SJSA1 (cell line): ENCODE data around the gene OCSTAMP. TPM values are rescaled to one million over a fixed set of nuclear protein-coding genes. Genes with fewer than 3 reads are reported as not detected.

Experiments used
- DNase-seq, 2 experiments: peaks; one replicate each; pipeline ENCODE4 v3.0.0-alpha.2; 2015 to 2020; ENCODE audit warnings: low spot score in 2 of 2, low read depth in 1 of 2
- H3K27ac ChIP-seq: fragments of 250-450 bp; sonication (Bioruptor Pico); 2 replicates; pipeline ENCODE4 v1.5.1; 2020; ENCODE audit warnings: mild to moderate bottlenecking, moderate library complexity
- H3K27me3 ChIP-seq: fragments of 250-450 bp; sonication (Bioruptor Pico); replicated peaks from 2 replicates; pipeline ENCODE4 v1.5.1; 2020; ENCODE audit warnings: mild to moderate bottlenecking, moderate library complexity
- H3K36me3 ChIP-seq: fragments of 250-450 bp; sonication (Bioruptor Pico); 2 replicates; pipeline ENCODE4 v1.5.1; 2020; ENCODE audit warnings: mild to moderate bottlenecking
- H3K4me1 ChIP-seq: fragments of 250-450 bp; sonication (Bioruptor Pico); replicated peaks from 2 replicates; pipeline ENCODE4 v1.6.1; 2021; ENCODE audit warnings: mild to moderate bottlenecking
- H3K4me3 ChIP-seq: fragments of 250-450 bp; sonication (Bioruptor Pico); 2 replicates; pipeline ENCODE4 v1.5.1; 2020; ENCODE audit warnings: mild to moderate bottlenecking
- H3K9me3 ChIP-seq: fragments of 250-450 bp; sonication (Bioruptor Pico); replicated peaks from 2 replicates; pipeline ENCODE4 v1.5.1; 2020; ENCODE audit warnings: mild to moderate bottlenecking
- total RNA-seq: library from RNA; depleted of rRNA; stranded (reverse); fragments of >200 nt; shearing (Covaris generic); gene quantifications from 2 replicates; pipeline ENCODE4 v1.2.3, GENCODE V29; 2014; rRNA removed

OCSTAMP gene, protein sequence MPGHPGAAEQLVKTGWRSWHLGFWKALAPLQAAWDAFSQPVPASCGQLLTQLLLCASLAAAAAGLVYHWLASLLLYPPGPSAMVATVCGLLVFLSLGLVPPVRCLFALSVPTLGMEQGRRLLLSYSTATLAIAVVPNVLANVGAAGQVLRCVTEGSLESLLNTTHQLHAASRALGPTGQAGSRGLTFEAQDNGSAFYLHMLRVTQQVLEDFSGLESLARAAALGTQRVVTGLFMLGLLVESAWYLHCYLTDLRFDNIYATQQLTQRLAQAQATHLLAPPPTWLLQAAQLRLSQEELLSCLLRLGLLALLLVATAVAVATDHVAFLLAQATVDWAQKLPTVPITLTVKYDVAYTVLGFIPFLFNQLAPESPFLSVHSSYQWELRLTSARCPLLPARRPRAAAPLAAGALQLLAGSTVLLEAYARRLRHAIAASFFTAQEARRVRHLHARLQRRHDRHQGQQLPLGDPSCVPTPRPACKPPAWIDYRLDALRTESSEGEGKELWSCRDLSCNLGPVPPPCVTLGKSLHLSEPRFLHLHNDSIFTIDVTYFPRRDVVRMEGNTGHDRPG
- total RNA-seq = not detected in 2 replicates

DNA sequence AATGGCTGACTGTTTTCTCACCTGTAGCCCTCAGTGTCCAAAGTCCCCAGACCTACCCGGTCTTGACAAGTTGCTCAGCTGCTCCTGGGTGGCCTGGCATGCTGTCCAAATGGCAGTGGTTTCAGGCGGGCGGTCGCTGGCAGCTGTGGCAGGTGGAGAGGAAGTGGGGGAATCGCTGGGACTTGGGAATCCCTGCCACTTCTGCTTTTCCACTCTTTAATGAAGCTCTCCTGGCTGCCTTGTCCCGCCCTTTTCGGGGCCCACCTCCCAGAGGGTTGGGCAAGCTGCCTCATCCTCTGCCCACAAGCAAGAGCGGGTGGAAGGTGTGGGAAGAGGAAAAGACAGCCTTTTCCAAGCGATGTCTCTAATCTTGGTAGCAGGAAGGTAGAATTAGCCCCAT, at the start of gene OCSTAMP:
Gene OCSTAMP, minus strand, starts transcription at position 194 of the 400 bp plus-strand sequence. Its CDS starts 94 bp downstream, at position 100.
- Histone ChIP-seq H3K27me3 (no peaks in the 10 kb centered on the region), H3K4me1 (no peaks in the 10 kb centered on the region), H3K36me3 (no peaks in the 10 kb centered on the region), H3K9me3 (no peaks in the 10 kb centered on the region), H3K27ac (no peak within 1 kb of the TSS), H3K4me3 (no peak within 1 kb of the TSS)
- DNase-seq = no peak

GRCh38 chr20:46599227-46599987, 49.0 kb upstream of the OCSTAMP start:
- Histone ChIP-seq H3K27me3 (no peaks in the 10 kb centered on the region), H3K27ac (no peak overlapping the region), H3K4me1 (no peaks in the 10 kb centered on the region), H3K4me3 (no peak overlapping the region), H3K36me3 (no peaks in the 10 kb centered on the region), H3K9me3 (no peaks in the 10 kb centered on the region)
- no peak for DNase-seq

- Histone ChIP-seq H3K27ac (no peak overlapping the region), H3K9me3 (no peaks in the 10 kb centered on the region), H3K27me3 (no peaks in the 10 kb centered on the region), H3K4me1 (no peaks in the 10 kb centered on the region), H3K36me3 (no peaks in the 10 kb centered on the region), H3K4me3 (no peak overlapping the region)
- DNase-seq = no peak
Measured at GRCh38 chr20:46595933-46596332, 45.5 kb upstream of the OCSTAMP start.

DNA sequence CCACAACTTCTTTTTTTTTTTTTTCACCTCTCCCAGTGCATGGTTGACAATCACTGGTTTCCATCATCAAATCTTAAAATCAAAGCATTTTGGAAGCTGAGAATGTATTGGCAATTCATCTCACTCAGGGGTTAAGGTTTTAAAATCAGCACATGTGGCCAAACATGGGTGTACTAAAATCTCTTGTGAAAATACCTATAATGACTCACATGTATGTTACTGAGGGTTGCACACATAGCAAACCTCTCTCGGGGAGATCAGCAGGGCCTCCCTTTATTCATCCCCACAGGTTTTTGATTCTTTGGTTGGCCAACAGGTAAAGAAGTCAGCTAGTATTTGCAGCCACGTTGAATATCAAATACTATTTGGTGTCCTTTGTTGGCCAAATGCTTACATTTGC, 44.3 kb upstream of the OCSTAMP start:
- DNase-seq = no peak
- no peak overlapping the region for H3K27ac ChIP-seq
- H3K4me1 ChIP-seq = no peaks in the 10 kb centered on the region
- H3K4me3 ChIP-seq = no peak overlapping the region
- no peaks in the 10 kb centered on the region for H3K36me3 ChIP-seq
- no peaks in the 10 kb centered on the region for H3K27me3 ChIP-seq
- no peaks in the 10 kb centered on the region for H3K9me3 ChIP-seq

- no peak for DNase-seq
- no peaks in the 10 kb centered on the region for H3K9me3 ChIP-seq
- H3K27me3 ChIP-seq = no peaks in the 10 kb centered on the region
- no peak overlapping the region for H3K27ac ChIP-seq
- no peak overlapping the region for H3K4me3 ChIP-seq
- H3K36me3 ChIP-seq = no peaks in the 10 kb centered on the region
- H3K4me1 ChIP-seq = no peaks in the 10 kb centered on the region
Measured at GRCh38 chr20:46592580-46593362, 42.3 kb upstream of the OCSTAMP start.

DNA sequence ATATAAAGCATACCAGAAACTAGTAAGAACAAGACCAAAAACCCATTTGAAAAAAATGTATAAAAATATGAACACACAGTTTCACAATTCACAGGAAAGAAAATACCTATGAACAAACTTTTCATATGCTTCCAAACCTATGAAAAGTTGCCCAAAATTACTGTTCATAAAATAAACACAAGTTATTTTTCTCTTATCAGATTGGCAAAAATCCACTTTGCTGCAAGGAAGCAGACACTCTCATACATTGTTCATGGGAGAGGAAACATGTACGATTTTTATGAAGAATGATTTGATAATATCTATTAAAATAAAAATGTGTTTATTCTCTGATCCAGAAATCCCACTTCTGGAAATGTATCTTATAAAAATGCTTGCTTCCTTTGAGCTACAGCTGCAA, 40.0 kb upstream of the OCSTAMP start:
- no peaks in the 10 kb centered on the region for H3K4me1 ChIP-seq
- no peaks in the 10 kb centered on the region for H3K9me3 ChIP-seq
- no peak overlapping the region for H3K4me3 ChIP-seq
- H3K27me3 ChIP-seq = no peaks in the 10 kb centered on the region
- no peak for DNase-seq
- H3K27ac ChIP-seq = no peak overlapping the region
- no peaks in the 10 kb centered on the region for H3K36me3 ChIP-seq

- Histone ChIP-seq H3K27me3 (no peaks in the 10 kb centered on the region), H3K27ac (no peak overlapping the region), H3K4me3 (no peak overlapping the region), H3K9me3 (no peaks in the 10 kb centered on the region), H3K36me3 (no peaks in the 10 kb centered on the region), H3K4me1 (no peaks in the 10 kb centered on the region)
- no peak for DNase-seq
Measured at GRCh38 chr20:46588532-46589511, 38.4 kb upstream of the OCSTAMP start.

- no peak overlapping the region for H3K4me3 ChIP-seq
- DNase-seq = no peak
- no peaks in the 10 kb centered on the region for H3K27me3 ChIP-seq
- H3K4me1 ChIP-seq = no peaks in the 10 kb centered on the region
- no peaks in the 10 kb centered on the region for H3K36me3 ChIP-seq
- H3K9me3 ChIP-seq = no peaks in the 10 kb centered on the region
- no peak overlapping the region for H3K27ac ChIP-seq
Measured at GRCh38 chr20:46587986-46588385, 37.5 kb upstream of the OCSTAMP start.

DNA sequence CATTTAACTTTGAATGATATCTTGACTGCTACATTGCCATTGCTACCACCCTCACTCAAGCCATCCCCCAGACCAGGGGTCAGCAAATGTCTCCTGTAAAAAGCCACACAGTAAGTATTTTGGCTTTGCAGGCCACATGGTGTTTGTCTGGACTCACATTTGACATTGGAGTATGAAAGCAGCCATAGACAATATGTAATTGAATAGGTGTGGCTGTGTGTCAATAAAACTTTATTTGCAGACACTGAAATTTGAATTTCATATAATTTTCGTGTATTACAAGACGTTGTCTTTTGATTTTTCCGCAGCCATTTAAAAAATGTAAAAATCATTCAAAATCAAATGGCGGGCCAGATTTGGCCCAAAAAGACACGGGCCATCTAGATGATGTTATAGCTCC, 36.3 kb upstream of the OCSTAMP start:
- Histone ChIP-seq H3K9me3 (no peaks in the 10 kb centered on the region), H3K36me3 (no peaks in the 10 kb centered on the region), H3K4me1 (no peaks in the 10 kb centered on the region), H3K27me3 (no peaks in the 10 kb centered on the region), H3K4me3 (no peak overlapping the region), H3K27ac (no peak overlapping the region)
- DNase-seq = no peak

- no peak overlapping the region for H3K4me3 ChIP-seq
- no peak for DNase-seq
Measured at GRCh38 chr20:46584508-46584907, 34.1 kb upstream of the OCSTAMP start.

GRCh38 chr20:46583411-46584214, 33.2 kb upstream of the OCSTAMP start:
- no peaks in the 10 kb centered on the region for H3K36me3 ChIP-seq
- H3K27me3 ChIP-seq = no peaks in the 10 kb centered on the region
- H3K4me1 ChIP-seq = no peaks in the 10 kb centered on the region
- H3K4me3 ChIP-seq = no peak overlapping the region
- no peaks in the 10 kb centered on the region for H3K9me3 ChIP-seq
- no peak overlapping the region for H3K27ac ChIP-seq
- DNase-seq = no peak

More at GRCh38 chr20:46584508-46584907, 34.1 kb upstream of the OCSTAMP start:
- Histone ChIP-seq H3K36me3 (no peaks in the 10 kb centered on the region), H3K27me3 (no peaks in the 10 kb centered on the region), H3K27ac (no peak overlapping the region), H3K9me3 (no peaks in the 10 kb centered on the region), H3K4me1 (no peaks in the 10 kb centered on the region)

DNA sequence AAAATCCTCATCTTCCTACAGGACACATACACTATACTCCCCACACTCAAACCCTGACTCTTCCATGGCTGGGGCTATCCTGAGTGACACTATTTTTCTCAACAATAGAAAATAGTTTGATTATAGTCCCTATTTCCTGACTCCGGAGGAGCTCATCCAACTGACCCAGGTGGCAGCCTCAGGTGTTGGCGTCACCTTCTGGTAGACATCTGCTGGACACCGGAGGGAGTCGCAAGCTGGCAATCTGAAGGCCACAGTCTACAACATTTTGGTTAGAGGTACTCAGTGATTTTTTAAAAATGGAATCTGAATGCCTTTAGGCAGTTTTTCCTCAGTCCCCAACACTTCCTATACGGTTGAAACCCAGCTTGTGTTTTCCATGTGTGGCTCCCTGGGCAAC, 32.2 kb upstream of the OCSTAMP start:
- H3K27ac ChIP-seq = no peak overlapping the region
- H3K27me3 ChIP-seq = no peaks in the 10 kb centered on the region
- no peak overlapping the region for H3K4me3 ChIP-seq
- no peaks in the 10 kb centered on the region for H3K36me3 ChIP-seq
- DNase-seq = no peak
- H3K4me1 ChIP-seq = no peaks in the 10 kb centered on the region
- no peaks in the 10 kb centered on the region for H3K9me3 ChIP-seq
